Stimulated activated CD8-positive, alpha-beta memory T cell treated with anti-CD3 and anti-CD28 coated beads, Interleukin-4, amount 100 ng/mL, for 4 hours (primary cell): Measurements from ENCODE around the gene TRHDE.
"Not testable (repeated sequence)": the region's sequence is repeated elsewhere in the genome, so short reads cannot be mapped to it uniquely, and the experiment has no call there.

Experiments used
- DNase-seq, 2 donors: peaks; one replicate each; pipeline ENCODE4 v3.0.0-alpha.2; 2020; ENCODE audit warnings: low read depth in 2 of 2, low spot score in 1 of 2

TRHDE gene

GRCh38 chr12:72610854-72611358 lies 338.7 kb downstream of the TRHDE start:
- DNase-seq, result no peak

GRCh38 chr12:72612171-72612570 lies 340.0 kb downstream of the TRHDE start:
- DNase-seq, result no peak

DNA sequence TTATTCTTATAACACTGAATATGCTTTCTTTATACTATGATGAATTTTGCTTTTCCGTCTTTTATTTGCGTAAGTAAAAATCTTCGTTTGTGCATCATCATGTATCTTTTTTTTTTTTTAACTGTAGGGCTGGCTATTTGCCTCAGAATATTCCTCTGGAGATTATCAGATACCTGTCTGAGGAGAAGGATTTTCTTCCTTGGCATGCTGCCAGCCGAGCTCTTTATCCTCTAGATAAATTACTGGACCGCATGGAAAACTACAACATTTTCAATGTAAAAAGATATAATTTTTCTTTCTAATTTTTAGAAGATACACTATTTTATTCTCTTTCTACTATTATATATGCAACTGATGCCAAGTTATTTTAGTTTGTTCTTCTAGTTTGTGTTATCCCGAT lies 346.6 kb downstream of the TRHDE start:
- DNase-seq, result no peak

DNA sequence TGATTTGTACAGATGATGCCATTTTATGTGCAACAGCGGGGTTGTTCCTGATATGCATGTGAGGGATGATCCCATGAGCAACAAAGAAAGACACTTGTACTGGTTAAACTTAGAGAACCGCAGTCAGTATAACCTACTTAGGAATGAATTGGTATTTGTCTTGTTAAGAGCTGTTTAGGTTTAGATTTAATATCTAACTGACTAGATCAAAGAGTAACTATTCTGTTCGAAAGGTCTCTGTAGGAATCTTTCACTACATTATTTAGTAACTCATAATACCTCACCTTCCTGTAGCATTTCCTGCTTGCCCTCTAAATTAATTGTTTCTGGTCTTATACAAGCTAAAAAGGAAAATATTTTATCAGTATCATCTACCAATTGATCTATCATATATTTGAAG lies 350.4 kb downstream of the TRHDE start:
- DNase-seq, result no peak

DNA sequence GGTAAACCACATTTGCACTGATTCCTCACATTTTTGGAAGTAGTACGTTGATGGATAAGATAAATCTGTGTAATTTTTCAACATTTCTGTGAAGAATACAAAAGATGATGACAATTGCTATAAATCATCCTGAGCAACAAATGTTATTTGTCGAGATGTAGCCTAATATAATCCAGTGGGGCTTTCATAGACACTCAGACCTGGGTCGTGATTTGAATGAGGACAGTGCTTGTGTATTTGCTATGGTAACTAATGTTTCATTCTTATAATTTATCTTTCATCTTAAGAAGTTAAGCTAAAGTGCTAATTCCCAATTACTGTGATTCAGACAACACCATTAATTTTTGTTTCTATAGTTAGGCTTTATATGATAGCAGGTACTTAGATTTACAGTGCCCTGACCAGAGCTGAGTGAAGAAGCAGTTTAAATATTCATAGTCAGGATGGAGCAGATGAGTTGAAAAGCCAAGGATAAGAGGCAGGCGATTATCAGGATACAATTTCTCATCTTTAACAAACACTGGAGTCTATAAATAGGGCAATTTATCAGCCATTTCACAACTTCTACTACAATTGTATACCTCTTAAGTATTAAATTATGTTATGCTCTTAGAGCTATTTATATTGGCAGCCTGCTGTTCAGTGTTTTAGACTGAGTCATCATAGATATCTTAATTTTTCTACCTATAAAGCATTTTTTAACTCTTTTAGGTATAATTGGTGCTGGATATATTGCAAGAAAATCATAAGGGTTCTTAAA lies 359.9 kb downstream of the TRHDE start:
- DNase-seq, result no peak

- no peak for DNase-seq
Measured at GRCh38 chr12:72642706-72643105, 370.5 kb downstream of the TRHDE start.

- no peak for DNase-seq
Measured at GRCh38 chr12:72647139-72647538, 375.0 kb downstream of the TRHDE start.

- DNase-seq, result no peak
Measured at GRCh38 chr12:72658615-72659014, 386.4 kb downstream of the TRHDE start.

- not testable (repeated sequence) for DNase-seq
Measured at GRCh38 chr12:72660174-72660573, 388.0 kb downstream of the TRHDE start.

DNA sequence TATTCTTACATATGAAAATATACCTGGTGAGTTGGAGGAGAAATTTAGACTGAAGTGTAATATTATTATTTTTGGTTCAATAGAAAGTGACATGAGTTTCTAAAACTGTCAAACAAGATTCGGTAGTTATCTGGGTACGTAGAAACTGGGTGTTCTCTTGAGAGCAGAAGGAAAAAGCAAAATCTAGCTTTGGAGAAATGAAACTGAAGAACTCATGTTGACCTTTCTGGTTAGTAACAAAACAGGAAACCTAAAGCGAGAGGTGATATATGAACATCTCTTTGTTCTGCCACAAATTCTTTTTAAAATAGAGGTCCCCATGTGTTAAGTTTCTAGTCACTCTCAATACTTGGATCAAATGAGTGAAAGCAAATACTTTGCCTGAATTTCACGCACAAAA lies 401.7 kb downstream of the TRHDE start:
- no peak for DNase-seq

DNA sequence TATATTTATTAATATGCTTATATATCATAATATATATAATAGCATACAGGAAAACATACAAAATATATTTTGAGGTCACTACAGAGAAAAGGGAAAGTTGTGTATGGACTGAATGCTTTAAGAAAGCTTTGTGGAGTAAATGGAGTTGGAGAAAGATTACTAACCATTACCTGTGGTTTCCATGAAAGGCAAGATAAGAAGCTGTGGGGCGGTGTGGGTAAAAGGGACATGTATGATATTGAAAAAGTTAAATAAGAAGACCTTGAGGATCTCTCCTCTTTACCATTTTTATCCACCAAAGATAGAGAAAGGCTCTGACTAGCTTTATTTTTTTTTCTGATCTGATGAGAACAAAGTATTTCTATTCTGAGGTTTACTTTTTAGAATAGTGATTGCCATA lies 404.4 kb downstream of the TRHDE start:
- DNase-seq, result no peak

- no peak for DNase-seq
Measured at GRCh38 chr12:72677139-72677538, 405.0 kb downstream of the TRHDE start.

GRCh38 chr12:72677846-72678245 lies 405.7 kb downstream of the TRHDE start:
- DNase-seq, result no peak

DNA sequence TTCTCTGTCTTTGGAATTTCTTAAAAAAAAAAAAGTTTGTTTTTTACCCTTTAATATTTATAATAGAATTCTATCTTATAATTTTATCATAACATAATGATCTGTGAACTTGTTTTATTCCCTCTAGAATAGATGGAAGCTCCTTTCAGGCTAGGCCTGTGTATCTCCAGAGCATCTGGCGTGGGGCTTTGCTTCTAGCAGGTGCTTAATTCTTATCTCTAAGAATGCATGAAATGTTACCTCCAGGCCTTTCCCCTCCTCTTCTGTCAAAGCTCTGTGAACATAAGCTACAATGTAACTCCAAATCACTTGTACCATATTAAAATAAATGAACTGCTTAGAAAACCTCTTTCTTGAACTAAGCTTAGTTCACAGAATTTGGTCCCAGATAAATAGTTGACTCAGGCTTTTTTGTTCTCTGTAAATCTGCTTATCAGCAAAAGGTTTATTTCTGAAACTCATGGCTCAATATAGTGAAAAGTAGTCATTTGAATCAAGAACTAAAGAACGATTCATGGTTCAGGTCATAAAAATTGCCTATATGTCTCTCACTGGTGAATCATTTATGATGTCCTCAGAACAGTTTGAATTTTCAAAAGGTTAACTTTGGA lies 407.1 kb downstream of the TRHDE start:
- DNase-seq, result no peak

- no peak for DNase-seq
Measured at GRCh38 chr12:72681028-72681427, 408.9 kb downstream of the TRHDE start.

DNA sequence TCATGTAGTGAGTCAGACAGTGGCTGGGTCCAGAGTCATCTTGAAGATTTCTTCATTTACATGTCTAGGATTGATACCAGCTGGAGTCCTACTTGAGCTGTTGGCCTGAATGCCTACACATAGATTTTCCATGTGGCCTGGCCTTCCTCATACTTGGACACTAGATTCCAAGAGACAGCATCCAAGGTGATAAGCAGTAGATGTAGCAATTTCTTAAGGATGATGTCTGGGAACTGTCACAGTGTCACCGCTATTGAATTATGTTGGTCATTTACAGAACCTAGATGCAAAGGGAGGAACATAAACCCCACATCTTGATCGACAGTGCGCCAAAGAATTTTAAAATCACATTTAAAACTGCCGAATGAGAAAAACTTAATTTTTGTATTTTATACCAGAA lies 412.3 kb downstream of the TRHDE start:
- DNase-seq, result no peak

- DNase-seq, result no peak
Measured at GRCh38 chr12:72692338-72692737, 420.2 kb downstream of the TRHDE start.

- DNase-seq, result no peak
Measured at GRCh38 chr12:72694193-72694592, 422.0 kb downstream of the TRHDE start.

DNA sequence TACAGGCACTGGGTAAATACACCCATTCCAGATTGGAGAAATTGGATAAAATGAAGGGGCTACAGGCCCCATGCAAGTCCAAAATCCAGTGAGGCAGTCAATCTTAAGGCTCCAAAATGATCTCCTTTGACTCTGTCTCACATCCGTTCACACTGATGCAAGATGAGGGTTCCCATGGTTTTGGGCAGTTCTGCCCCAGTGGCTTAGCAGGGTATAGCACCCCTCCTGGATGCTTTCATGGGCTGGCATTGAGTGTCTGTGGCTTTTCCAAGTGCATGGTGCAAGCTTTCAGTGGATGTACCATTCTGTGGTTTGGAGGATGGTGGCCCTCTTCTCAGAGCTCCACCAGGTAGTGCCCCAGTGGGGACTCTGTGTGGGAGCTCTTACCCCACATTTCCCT lies 427.2 kb downstream of the TRHDE start:
- DNase-seq, result no peak

GRCh38 chr12:72712025-72712424 lies 439.9 kb downstream of the TRHDE start:
- not testable (repeated sequence) for DNase-seq

DNA sequence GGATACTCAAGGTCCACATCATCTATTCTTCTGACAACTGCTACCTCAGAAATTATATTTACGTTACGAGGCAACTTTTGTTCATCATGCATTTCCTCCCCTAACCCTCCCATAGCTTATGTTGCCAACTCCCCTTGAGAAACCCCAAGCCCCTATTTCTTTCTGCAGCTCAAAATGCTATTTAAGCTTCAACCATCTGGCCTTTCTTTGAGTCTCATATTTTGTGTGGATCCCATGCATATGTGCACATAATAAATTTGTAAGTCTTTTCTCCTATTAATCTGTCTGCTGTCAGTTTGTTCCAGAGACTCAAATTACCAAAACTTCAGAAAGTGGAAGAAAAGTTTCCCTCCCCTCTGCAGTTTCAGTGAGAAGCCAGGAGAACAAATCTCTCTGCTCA lies 444.1 kb downstream of the TRHDE start:
- DNase-seq, result no peak

DNA sequence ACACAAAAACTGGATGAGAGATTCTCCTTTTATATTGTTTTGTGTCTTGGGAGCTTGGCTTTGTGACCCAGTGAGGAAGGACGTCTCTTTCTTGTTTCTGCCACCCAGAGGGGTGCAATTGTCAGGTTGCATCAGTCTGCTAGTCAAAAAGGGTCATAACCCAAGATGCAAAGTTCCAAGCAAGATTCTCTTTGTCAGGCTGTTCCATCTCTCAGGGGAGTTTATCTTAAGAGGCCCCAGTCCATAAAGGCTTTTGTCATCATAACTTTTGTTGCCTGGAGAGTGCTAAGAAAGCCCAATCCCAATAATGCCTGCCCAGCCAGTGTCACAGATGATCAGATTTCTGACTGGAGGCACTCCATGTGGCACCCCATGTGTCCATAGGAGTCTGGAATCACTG lies 444.9 kb downstream of the TRHDE start:
- DNase-seq, result no peak
